NB4 (cell line): ENCODE results near the gene ARFRP1.
A peak's percentile ranks its signal among the peaks of the same experiment; 100 is the strongest.

ENCODE experiments used
- DNase-seq: peaks from one replicate; pipeline ENCODE4 v3.0.0; 2010; ENCODE audit warnings: low read depth
- H3K4me3 ChIP-seq: one replicate; pipeline ENCODE4 v1.5.1; 2011; ENCODE audit warnings: mild to moderate bottlenecking, low read depth, low read length, moderate library complexity
- MYC ChIP-seq: IDR thresholded peaks from 2 replicates; pipeline ENCODE4 v1.6.1; 2011; ENCODE audit warnings: low read depth, low read length
- POLR2A ChIP-seq: IDR thresholded peaks from 2 replicates; pipeline ENCODE4 v1.6.1; 2011; ENCODE audit warnings: mild to moderate bottlenecking; ENCODE audit not compliant: insufficient read length; ENCODE audit errors: extremely low read depth
- TF ChIP-seq, protein P1 (sequence below): IDR thresholded peaks from one replicate; pipeline ENCODE4 v1.5.1; 2012; ENCODE audit warnings: low read depth, low read length
- TF ChIP-seq, protein P2 (sequence below): IDR thresholded peaks from 2 replicates; pipeline ENCODE4 v1.6.1; 2011; ENCODE audit warnings: low read depth, low read length

The ARFRP1 gene

DNA sequence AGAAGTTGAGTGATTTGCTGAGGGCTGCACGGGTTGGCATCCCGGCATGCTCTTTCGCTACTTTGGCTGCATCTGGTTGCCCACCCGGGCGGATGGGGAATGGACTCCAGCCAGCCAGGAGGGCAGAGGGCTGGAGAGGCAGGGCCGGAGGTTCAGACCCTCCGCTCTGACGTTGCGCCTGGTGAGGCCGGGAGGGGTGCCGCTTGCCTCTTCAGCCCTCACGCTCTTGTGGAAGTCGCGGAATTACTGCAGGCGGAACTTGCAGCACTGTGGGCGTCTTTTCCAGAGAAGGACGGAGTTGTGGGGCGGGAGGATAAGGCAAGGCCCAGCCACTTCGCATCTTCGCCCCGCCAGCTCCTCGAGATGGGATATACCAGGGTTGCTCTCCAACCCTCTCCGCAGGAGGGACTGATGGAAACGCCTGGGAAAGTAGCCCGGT lies 49.0 kb downstream of the ARFRP1 start:
- TF ChIP-seq POLR2A (no peak), MYC (no peak)
- TF ChIP-seq, protein P1, sequence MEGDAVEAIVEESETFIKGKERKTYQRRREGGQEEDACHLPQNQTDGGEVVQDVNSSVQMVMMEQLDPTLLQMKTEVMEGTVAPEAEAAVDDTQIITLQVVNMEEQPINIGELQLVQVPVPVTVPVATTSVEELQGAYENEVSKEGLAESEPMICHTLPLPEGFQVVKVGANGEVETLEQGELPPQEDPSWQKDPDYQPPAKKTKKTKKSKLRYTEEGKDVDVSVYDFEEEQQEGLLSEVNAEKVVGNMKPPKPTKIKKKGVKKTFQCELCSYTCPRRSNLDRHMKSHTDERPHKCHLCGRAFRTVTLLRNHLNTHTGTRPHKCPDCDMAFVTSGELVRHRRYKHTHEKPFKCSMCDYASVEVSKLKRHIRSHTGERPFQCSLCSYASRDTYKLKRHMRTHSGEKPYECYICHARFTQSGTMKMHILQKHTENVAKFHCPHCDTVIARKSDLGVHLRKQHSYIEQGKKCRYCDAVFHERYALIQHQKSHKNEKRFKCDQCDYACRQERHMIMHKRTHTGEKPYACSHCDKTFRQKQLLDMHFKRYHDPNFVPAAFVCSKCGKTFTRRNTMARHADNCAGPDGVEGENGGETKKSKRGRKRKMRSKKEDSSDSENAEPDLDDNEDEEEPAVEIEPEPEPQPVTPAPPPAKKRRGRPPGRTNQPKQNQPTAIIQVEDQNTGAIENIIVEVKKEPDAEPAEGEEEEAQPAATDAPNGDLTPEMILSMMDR: no peak
- TF ChIP-seq, protein P2, sequence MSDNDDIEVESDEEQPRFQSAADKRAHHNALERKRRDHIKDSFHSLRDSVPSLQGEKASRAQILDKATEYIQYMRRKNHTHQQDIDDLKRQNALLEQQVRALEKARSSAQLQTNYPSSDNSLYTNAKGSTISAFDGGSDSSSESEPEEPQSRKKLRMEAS: no peak
- peak; percentile 69 for DNase-seq
- H3K4me3 ChIP-seq: peak overlapping the region; percentile 92

DNA sequence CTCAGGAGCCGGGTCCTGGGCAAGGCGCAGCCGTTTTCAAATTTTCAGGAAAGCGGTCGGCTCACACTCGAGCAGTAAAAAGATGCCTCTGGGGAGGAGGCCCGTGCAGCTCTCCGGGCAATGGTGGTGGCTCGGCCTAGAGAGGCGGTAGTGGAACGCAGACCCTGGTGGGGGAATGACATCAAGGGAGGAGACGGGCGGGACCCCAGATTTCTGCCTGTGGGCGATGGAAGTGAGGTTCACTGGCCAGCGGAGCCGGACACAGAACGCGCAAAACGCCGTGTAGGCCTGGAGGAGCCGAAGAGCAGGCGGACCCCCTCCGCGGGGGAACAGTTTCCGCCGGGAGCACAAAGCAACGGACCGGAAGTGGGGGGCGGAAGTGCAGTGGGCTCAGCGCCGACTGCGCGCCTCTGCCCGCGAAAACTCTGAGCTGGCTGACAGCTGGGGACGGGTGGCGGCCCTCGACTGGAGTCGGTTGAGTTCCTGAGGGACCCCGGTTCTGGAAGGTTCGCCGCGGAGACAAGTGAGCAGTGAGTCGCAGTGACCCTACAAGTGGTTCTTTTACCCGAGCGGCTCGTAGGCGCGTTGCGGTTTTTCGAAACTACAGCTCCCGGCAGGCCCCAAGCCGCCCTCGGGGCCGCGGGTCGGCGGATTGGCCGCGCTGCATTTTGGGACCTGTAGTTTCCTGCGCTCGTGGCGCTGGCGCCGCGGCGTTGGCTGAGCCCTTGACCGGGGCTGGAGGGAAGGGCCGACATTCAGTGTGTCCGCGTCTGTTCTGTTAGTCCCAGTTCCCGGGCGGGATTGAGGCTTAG lies 49.6 kb downstream of the ARFRP1 start, which contains the start of gene RTEL1:
Gene RTEL1 (plus strand): TSS at position 376 of the 812 bp plus-strand sequence. CDS start 1,091 bp downstream, outside the sequence.
- TF ChIP-seq, protein P1: no peak
- TF ChIP-seq MYC (peak; percentile 86), POLR2A (peak; percentile 39)
- TF ChIP-seq, protein P2: peak; percentile 72
- H3K4me3 ChIP-seq: peak within 1 kb of the TSS; percentile 92
- DNase-seq: peak; percentile 94

DNA sequence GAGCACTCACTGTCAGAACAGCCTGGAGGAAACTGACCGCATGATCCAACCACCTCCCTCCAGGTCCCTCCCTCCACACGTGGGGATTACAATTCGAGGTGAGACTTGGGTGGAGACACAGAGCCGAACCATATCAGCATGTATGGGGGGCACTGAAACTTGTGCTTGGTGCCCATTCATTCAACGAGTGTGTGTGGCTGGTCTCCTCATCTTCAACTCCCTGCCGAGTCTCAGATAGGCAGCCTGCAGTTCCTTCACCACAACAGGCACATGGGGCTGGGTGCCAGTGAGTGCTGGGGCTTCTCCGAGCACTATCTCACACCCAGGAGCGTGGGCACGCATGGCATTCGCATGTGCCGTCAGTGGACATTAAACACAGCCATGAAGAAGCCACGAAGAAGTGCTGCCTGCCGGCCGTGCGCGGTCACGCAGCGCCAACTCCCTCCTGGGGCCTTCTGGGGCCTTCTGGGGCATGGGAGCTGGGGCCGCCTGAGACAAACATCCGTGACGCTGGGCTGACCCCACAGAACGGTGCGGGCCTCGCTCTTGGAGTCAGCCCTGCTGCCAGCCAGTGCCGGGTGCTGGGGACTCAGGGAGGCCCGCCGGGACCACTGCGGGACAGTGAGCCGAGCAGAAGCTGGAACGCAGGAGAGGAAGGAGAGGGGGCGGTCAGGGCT lies 50.4 kb downstream of the ARFRP1 start:
- no peak overlapping the region for H3K4me3 ChIP-seq
- no peak for DNase-seq

DNA sequence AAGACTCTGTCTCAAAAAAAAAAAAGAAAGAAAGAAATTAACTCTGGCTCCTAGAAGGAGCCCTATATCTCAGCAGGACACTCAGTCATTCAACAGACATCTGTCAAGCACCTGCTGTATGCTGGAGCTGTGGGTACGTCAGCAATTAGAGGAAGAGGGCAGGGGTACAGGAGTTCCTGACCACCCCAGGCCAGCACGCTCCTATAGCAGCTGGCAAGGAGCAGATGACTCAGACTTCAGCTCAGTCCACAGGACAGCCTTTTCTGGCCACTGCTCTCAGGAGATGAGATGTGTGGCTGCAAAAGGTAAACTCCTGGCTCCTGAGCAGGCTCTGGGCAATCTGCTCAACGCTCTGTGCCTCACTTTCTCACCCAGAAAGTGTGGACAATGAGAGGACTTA lies 51.3 kb downstream of the ARFRP1 start:
- H3K4me3 ChIP-seq: no peak overlapping the region
- DNase-seq: no peak
- TF ChIP-seq MYC (no peak), POLR2A (no peak)
- TF ChIP-seq, protein P1: no peak
- TF ChIP-seq, protein P2: no peak

More for the DNA sequence above, 50.4 kb downstream of the ARFRP1 start:
- TF ChIP-seq MYC: no peak
- no peak for TF ChIP-seq POLR2A
- TF ChIP-seq, protein P2: no peak
- TF ChIP-seq, protein P1: no peak

DNA sequence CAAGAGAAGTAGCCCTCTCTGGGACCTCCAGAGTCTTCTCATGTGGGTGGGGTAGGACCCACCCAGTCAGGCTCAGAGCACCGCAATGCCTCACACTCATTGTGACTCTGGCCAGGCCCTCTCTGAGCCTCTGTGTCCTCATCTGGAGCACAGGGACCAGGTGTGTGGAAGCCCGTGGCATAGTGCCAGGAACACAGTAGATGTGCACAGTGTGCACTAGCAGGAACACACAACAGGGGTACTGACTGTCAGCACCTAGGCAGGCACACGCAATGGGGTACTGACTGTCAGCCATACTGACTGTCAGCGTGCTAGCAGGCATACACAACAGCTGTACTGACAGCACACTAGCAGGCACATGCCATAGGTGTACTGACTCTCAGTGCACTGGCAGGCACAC lies 52.5 kb downstream of the ARFRP1 start:
- TF ChIP-seq POLR2A: no peak
- TF ChIP-seq, protein P2: no peak
- TF ChIP-seq, protein P1: no peak
- no peak overlapping the region for H3K4me3 ChIP-seq
- no peak for DNase-seq
